SIG-M5 (cell line): Measurements from ENCODE around the gene DLGAP4.

ENCODE experiments used
- DNase-seq: peaks from one replicate; lab custom pipeline; 2025; lab: John Stamatoyannopoulos, UW

Gene DLGAP4

DNA sequence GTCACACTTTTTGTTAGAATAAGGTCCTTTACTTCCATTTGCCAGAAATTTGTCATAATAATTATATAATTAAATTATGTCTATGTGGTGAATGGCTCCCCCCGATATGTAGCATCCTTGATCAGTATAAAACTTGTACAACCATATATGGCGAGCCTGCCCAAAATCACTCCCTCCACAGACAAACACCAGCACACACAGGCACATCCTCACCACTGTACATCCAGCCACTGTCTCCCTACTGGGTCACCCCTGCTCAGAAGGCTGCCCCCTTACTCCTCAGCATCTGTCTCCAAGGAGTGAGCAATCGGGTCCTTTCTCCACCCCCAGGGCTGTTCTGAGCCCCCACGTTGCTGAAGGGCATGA is 148.2 kb downstream of the DLGAP4 start:
- DNase-seq: no peak

DNA sequence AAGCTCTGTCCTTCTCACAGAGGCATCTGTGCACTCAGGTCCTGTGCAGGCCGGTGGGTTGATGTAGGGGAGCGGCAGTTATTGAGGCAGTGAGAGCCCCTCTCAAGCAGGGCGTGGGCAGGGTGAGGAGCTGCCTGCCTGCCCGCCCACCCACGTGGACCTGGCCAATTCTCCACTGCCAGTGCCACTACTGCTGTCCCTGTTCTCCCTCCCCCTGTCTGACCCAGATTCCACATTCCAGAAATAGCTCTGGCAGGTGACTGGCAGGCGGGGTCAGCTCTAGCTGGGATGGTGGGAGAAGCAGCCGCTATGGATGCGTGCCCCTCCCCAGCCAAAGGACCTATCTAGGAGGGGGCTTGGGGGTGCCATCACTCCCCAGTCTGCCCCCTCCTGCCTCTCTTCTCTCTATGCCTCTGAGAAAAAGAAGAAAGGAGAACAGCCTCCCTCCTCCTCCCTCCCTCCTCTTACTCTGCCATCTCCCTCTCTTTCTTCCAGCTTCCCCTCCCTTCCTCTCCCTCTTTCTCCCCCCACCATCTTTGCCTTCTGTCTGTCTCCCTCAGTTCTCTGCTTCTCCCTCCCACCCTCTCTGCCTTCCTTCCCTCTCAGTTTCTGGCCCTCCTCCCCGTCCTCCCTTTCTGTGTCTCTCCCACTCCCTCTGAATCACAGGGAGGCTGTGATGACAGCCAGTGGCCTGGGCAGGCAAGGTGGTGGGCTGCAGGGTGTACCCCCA is 148.7 kb downstream of the DLGAP4 start:
- DNase-seq: no peak

GRCh38 chr20:36455972-36456625 is 150.0 kb downstream of the DLGAP4 start:
- no peak for DNase-seq

GRCh38 chr20:36460648-36461599 is 154.8 kb downstream of the DLGAP4 start:
- no peak for DNase-seq

DNA sequence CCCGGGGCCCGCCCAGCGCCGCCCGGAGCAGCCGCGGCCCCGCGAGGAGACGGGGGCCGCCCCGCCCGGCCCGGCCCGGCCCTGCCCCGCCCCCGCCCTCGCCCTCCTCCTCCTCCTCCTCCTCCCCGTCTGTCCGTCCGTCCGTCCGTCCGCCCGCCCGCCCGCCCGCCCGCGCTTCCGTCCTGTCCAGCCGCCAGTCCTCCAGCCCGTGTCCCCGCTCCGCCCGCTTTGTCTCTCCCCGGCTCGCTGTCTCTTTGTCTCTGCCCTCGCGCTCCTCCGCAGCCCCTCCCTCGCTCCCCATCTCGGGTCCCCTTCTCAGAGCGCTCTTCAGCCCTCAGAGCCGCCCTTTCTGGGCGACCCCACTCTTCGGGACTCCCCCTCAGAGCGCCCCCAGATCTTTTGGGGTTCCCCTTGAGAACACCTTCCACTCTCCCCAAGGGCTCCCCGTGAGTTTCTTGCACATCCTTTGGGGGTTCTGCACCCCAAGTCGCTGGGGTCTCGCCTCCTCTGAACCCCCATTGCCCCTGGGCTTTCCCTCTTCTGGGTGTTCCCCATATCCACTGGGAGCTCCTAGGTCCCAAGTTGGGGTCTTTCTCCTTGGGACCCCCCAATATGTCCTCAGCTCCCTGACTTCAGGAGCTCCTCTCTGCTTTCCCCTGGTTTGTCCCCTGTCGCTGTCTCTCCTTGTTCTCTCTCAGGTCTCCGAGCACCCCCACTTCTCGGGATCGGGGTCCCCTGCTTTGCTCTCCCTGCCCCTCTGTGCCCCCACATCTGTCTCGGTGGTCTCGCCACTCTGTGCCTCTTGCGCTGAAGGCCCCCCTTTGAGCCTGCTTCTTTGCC is 155.7 kb downstream of the DLGAP4 start:
- DNase-seq: no peak

- DNase-seq: no peak
Observed at GRCh38 chr20:36462440-36463211, 156.5 kb downstream of the DLGAP4 start.

DNA sequence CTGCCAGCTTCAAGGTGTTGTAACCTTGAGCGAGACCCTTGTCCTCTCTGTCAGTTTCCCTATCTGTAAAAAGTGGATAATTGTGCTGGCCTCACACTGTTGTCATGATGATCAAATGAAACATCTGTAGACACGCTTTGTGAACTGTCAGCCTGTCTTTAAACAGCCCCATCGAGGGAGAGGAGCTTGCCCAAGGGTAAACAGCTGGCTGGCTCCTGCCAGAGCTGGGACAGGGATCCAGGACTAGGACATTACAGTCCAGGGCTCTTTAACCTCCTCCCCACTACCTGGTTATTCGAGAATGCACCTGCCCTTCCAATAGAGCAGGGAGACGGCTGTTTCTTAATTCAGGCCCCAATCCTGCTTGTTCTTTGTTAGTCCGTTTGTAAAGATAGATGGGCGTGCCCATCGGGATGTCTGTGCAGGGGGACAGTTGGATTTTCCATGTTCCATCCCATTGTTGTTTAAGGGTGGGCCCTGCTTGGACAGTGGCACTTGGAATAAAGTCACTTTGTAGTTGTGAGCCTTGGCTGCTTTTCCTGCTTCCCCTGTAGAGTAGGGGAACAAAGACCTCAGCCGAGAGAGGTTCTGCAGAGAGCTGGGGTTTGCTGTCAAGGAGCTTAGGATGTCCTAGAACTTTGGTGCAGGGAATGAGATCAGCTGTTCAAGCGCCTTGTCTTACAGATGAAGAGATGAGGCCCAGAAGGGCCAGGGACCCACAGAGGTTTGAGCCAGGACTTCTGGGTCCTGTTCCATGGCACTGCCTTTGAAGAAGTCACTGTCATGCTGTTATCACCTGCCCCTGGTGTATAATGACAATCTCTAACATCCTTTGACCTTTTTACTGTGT is 157.3 kb downstream of the DLGAP4 start:
- DNase-seq: no peak

GRCh38 chr20:36465109-36466080 is 159.3 kb downstream of the DLGAP4 start:
- no peak for DNase-seq

DNA sequence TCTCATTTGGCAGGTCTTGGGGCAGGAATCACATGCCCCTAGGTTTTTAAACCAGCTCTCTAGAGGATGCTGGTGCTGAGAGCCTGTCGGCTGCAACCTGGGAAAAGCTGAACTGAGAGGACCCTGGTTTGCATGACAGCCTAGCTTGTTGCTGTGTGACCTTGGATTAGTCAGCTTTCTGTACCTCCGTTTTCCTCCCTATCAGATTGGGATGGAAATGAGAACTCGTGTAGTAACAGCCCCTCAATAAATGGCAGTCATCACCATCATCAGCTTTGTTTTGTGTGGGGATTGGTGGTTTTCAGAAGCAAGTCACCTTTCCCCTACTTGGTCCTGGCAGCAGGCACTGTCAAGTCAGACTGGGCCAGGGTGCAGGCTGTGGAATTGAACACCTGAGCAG is 159.9 kb downstream of the DLGAP4 start:
- no peak for DNase-seq

DNA sequence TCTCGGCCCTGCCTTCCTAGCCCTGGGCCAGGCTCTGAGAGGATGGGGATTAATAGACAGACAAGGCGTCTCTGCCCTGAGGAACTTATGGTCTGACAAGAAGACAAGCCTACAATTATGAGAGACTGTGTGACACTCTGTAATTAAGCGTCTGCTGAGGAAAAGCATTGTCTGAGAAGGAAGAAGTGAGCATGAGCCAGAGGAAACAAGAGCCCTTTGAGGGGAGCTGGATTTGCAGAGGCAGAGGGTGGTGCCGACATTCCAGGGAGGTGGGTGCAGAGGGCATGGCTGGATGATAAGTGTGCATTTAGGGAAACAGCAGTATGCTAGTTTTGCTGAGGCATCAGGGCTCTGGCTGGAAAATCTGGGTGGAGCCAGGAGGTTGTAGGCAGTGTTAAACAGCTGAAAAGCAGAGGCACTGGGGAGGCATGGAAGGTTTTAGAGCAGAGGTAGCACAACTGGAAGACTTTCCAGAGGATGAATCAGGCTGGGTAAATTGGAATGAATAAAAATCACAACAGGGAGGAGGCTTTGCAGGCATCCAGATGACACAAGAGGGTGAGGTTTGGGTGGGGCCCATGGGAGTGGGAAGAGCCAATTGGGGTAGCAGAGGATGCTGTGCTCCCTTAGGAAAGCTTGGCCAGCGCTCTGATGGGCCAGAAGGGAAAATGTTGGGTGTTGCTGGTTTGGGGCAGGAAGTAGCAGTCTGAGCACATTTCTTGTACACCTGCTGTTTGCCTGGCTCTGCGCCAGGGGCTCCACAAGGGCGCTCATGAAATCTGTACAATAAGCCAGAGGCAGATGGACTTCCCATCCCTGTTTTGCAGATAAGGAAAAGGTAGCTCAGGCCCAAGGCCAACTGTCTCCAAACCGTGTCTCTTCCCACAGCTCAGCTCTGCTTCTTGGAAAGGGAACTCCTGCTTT is 161.2 kb downstream of the DLGAP4 start:
- DNase-seq: no peak

- no peak for DNase-seq
Observed at GRCh38 chr20:36468149-36469000, 162.2 kb downstream of the DLGAP4 start.

DNA sequence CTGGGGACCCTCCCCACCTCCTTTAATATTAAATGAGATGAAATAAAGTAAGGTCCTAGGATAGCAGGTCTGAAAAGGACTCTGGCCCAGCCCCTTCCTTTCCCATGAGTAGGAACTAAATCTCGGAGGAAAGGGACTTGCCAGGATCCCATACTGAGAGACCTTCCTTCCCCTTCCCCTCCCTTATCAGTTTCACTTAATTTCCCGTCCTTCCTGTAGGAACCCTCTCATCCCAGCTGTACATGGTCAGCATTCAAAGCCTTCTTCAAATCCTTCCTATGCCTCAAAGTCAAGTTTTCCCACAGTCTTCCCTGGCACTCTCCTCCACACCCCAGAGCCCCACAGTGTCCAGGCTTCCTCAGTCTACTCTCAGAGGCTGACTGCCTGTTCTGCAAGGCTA is 163.8 kb downstream of the DLGAP4 start:
- DNase-seq: no peak

DNA sequence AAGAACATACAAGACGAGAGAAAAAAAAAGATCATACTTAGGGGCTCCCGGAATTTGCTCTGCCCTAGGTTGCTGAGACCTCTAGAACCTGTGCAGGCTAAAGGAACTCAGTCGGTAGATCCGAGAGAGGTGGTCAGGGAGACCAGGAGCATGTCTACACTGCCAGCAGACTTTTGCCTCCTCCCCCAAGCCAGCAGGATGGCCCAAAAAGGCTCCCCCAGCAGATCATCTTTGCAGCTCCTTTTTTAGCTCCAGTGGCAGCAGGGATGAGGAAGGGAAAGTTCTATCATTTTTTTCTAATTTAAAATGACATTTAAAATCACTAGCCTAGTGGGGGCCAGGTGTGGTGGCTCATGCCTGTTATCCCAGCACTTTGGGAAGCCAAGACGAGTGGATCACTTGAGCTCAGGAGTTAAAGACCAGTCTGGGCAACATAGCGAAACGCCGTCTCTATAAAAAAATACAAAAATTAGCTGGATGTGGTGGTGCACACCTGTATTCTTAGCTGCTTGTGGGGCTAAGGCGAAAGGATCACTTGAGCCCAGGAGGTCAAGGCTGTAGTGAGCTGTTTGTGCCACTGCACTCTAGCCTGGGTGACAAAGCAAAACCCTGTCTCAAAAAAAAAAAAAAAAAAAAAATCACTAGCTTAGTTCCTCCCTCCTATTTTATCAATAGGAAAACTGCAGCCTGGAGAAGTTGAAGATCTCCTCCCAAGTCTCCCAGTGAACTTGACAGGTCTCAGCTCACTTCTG is 165.9 kb downstream of the DLGAP4 start:
- no peak for DNase-seq

DNA sequence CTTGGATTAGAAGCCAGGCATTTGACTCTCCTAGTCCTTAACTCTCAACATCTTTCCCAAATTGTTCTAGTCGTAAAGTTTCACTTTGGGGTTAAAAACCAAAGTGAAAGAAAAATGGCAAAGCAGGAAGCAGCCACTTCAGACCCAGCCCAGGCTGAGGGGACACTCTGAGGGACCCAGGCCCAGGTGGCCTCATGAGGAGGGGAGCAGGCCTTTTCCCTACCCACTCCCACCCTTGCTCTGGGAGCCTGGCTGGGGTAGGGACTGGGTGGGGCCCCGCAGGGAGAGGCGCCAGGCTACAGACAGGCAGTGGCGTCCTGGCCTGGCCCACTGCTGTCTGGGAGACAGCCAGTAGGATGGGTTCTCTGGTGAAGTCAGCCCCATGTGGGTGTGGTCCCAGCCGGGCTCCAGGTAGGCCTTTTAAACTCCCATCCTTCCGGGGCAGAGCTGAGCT is 166.5 kb downstream of the DLGAP4 start:
- no peak for DNase-seq

GRCh38 chr20:36473164-36473563 is 167.0 kb downstream of the DLGAP4 start:
- DNase-seq: no peak

GRCh38 chr20:36474563-36474962 is 168.4 kb downstream of the DLGAP4 start:
- no peak for DNase-seq
